Gastroesophageal sphincter (tissue), 4 donors: ENCODE measurements around the gene STN1. TPM values are rescaled to one million over a fixed set of nuclear protein-coding genes. Genes with fewer than 3 reads are reported as not detected.

Experiments
- ATAC-seq: fragments of 150-250 bp; one replicate; pipeline ENCODE4 v1.9.1; 2016; ENCODE audit warnings: mild to moderate bottlenecking, moderate library complexity
- H3K27ac ChIP-seq, 4 donors: fragments of 200-600 bp; sonication (generic) in 3 of 4; 1 replicate in 3 of 4; 2 replicates in 1 of 4; pipeline ENCODE4 v1.5.1; 2016 to 2019
- H3K27me3 ChIP-seq: fragments of 200-600 bp; sonication (generic); one replicate; pipeline ENCODE4 v1.5.1; 2019
- H3K36me3 ChIP-seq, 2 donors: fragments of 200-600 bp; sonication (generic); one replicate each; pipeline ENCODE4 v1.5.1; 2019; ENCODE audit warnings: control low read depth in 1 of 2
- H3K4me1 ChIP-seq, 3 donors: fragments of 200-600 bp; sonication (generic); 1 replicate in 2 of 3; 2 replicates in 1 of 3; pipeline ENCODE4 v1.5.1; 2016 to 2019; ENCODE audit warnings: control low read depth in 2 of 3
- H3K4me3 ChIP-seq, 2 donors: fragments of 200-600 bp; sonication (generic); one replicate each; pipeline ENCODE4 v1.5.1; 2019; ENCODE audit warnings: mild to moderate bottlenecking in 1 of 2, moderate library complexity in 1 of 2
- H3K9me3 ChIP-seq, 3 donors: fragments of 200-600 bp; sonication (generic); one replicate each; pipeline ENCODE4 v1.5.1; 2017 to 2019; ENCODE audit warnings: control low read depth in 2 of 3
- EP300 ChIP-seq: sonication (generic); formaldehyde crosslinking; IDR thresholded peaks from one replicate; pipeline ENCODE4 v1.6.1; 2017; ENCODE audit warnings: antibody characterized with exemption, mild to moderate bottlenecking
- POLR2A ChIP-seq, 2 donors: fragments of 450-650 bp; IDR thresholded peaks; one replicate each; pipeline ENCODE4 v1.6.1; 2017; ENCODE audit warnings: antibody characterized with exemption in 2 of 2, mild to moderate bottlenecking in 2 of 2, moderate library complexity in 1 of 2
- POLR2AphosphoS5 ChIP-seq: sonication (generic); formaldehyde crosslinking; IDR thresholded peaks from one replicate; pipeline ENCODE4 v1.6.1; 2017; ENCODE audit warnings: antibody characterized with exemption
- WGBS, 2 donors: methylation state at CpG; one replicate each; pipeline ENCODE4 v1.1.5; 2018; ENCODE audit warnings: low coverage in 1 of 2; 5-methylcytosine and 5-hydroxymethylcytosine counted together
- total RNA-seq, 4 donors: library from RNA; depleted of rRNA; stranded (reverse); fragments of >200 nt; gene quantifications; one replicate each; pipeline ENCODE4 v1.1.0, GENCODE V29; 2016
- TF ChIP-seq, protein P1 (sequence below), 4 experiments: fragments of 200-600 bp in 2 of 4; fragments of 450-650 bp in 2 of 4; sonication (generic) in 1 of 4; IDR thresholded peaks; one replicate each; pipeline ENCODE4 v1.5.1; 2017 to 2019; ENCODE audit warnings: antibody characterized with exemption in 4 of 4, mild to moderate bottlenecking in 2 of 4, moderate library complexity in 2 of 4

Gene STN1
- total RNA-seq, 4 donors from 2014 or later, result 17.1 to 31.6 (median 29.6) TPM

DNA sequence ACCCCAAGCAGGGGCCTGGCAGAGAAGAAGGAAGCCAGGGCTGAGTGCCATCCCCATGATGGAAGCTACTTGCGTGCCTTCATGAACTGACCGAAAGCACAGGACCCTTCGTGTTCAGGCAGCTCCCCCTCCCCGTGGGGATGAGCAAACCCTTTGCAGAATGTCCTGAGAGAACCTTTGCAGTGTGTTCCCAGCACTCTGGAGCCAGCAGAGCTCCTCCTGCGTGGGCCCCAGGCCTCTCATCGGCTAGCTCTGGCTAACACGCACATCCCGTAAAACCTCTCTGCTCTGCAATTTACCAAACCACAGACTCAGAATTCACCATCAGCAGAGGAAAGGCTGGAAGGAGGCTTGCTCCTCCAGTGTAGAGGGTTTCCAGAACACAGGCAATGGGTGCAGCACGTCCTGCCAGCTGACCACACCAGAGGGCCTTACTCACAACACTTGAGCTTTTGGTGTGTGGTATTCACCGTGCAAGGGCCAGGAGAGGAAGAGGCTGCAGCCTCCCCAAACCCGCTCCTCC, 65.7 kb downstream of the STN1 start:
- Histone ChIP-seq H3K36me3 (no peaks in the 10 kb centered on the region), H3K27me3 (no peaks in the 10 kb centered on the region), H3K27ac (peak overlapping the region in 3 of 4 donors; percentile 73 to 87 (median 76)), H3K4me1 (peaks cover 0 to 82% (median 47%) of the 10 kb centered on the region in 3 donors), H3K9me3 (no peaks in the 10 kb centered on the region), H3K4me3 (peak overlapping the region in 1 of 2 donors; percentile 0)
- no peak for TF ChIP-seq POLR2A (IDR thresholded peaks at IDR 0.05)
- peak; percentile 20 for TF ChIP-seq POLR2AphosphoS5
- peak; percentile 6 for ATAC-seq
- no CpG with 5 or more reads among the region's 11 CpGs for WGBS, 2 donors

DNA sequence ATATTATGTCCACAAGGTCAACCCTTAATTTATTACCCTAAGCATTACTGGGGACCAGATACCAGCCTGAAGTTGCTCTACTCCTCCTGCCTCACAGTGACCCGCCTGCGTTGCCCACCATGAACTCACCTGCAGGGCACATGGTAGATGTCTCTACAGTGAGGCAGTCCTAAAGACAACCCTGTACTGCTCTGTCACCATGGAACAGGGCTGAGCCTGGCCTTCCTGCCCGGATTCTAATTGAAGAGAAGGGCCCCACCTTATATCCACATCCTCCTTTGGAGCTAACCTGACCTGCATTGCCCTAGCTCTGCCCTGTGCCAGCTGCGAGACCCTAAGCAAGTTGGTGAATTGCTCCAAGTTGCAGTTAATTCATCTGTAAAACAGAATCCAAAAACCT, 66.7 kb downstream of the STN1 start:
- Histone ChIP-seq H3K27ac (peak overlapping the region in 3 of 4 donors; percentile 35 to 87 (median 76)), H3K9me3 (no peaks in the 10 kb centered on the region), H3K4me3 (no peak overlapping the region), H3K27me3 (no peaks in the 10 kb centered on the region), H3K36me3 (no peaks in the 10 kb centered on the region), H3K4me1 (peaks cover 0 to 84% (median 46%) of the 10 kb centered on the region in 3 donors)
- 80% methylated on average over 2 of the region's 4 CpGs; no CpG with 5 or more reads in 1 of the 2 donors for WGBS, 2 donors
- no peak for ATAC-seq
- TF ChIP-seq, protein P1, sequence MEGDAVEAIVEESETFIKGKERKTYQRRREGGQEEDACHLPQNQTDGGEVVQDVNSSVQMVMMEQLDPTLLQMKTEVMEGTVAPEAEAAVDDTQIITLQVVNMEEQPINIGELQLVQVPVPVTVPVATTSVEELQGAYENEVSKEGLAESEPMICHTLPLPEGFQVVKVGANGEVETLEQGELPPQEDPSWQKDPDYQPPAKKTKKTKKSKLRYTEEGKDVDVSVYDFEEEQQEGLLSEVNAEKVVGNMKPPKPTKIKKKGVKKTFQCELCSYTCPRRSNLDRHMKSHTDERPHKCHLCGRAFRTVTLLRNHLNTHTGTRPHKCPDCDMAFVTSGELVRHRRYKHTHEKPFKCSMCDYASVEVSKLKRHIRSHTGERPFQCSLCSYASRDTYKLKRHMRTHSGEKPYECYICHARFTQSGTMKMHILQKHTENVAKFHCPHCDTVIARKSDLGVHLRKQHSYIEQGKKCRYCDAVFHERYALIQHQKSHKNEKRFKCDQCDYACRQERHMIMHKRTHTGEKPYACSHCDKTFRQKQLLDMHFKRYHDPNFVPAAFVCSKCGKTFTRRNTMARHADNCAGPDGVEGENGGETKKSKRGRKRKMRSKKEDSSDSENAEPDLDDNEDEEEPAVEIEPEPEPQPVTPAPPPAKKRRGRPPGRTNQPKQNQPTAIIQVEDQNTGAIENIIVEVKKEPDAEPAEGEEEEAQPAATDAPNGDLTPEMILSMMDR (IDR thresholded peaks at IDR 0.05), result no peak
- TF ChIP-seq POLR2A (IDR thresholded peaks at IDR 0.05), result no peak
- TF ChIP-seq EP300, result no peak
- TF ChIP-seq POLR2AphosphoS5, result no peak

GRCh38 chr10:103850572-103850895, 67.5 kb downstream of the STN1 start:
- no peaks in the 10 kb centered on the region for H3K27me3 ChIP-seq
- H3K27ac ChIP-seq, result peak overlapping the region in 3 of 4 donors; percentile 76 to 87 (median 77)
- no peaks in the 10 kb centered on the region for H3K36me3 ChIP-seq
- no peak overlapping the region for H3K4me3 ChIP-seq
- ATAC-seq, result no peak
- no peak for TF ChIP-seq POLR2A (IDR thresholded peaks at IDR 0.05)
- 21 to 50% methylated on average over 2 of the region's 3 CpGs for WGBS, 2 donors
- peaks cover 0 to 84% (median 42%) of the 10 kb centered on the region in 3 donors for H3K4me1 ChIP-seq
- no peaks in the 10 kb centered on the region for H3K9me3 ChIP-seq

DNA sequence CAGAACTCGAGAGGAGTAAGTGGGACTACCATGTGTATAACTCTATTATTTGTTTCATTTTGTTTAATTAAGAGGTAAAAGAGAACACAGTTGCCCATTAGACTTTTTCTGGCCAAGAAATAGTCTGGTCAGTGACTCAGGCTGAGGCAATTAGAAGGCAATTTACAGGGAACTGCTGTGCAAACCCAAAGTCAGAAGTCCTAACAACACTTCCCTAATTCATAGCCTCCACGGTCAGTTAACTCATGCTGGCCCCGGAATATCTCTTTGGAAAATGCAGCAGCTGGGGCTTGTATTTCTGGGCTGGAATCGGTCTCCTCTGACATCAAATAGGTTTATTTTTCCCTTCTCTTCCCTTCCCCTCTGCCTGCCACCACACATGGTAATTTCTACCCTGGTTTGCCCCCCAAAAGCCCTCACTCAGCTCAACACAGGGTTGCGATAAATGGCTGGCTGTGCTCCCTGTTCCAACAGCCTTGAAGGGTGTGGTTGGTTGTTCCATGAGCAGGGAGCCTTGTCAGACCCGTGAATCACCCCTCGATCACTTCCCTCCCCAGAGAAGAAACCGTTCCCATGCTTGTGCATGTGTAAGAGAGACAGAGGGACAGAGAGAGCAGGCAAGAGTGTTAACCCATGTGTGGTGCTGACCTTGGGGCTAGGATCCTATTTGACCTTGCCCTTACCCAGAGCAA, 68.0 kb downstream of the STN1 start:
- no peak overlapping the region for H3K4me3 ChIP-seq
- no peaks in the 10 kb centered on the region for H3K36me3 ChIP-seq
- peak; percentile 55 for ATAC-seq
- H3K27me3 ChIP-seq, result no peaks in the 10 kb centered on the region
- TF ChIP-seq POLR2AphosphoS5 (peak; percentile 19), EP300 (no peak)
- 31 to 54% methylated on average over 5 to 7 of the region's 8 CpGs for WGBS, 2 donors
- no peaks in the 10 kb centered on the region for H3K9me3 ChIP-seq
- peak overlapping the region; percentile 21 to 87 (median 76) for H3K27ac ChIP-seq
- peaks cover 0 to 84% (median 42%) of the 10 kb centered on the region in 3 donors for H3K4me1 ChIP-seq

DNA sequence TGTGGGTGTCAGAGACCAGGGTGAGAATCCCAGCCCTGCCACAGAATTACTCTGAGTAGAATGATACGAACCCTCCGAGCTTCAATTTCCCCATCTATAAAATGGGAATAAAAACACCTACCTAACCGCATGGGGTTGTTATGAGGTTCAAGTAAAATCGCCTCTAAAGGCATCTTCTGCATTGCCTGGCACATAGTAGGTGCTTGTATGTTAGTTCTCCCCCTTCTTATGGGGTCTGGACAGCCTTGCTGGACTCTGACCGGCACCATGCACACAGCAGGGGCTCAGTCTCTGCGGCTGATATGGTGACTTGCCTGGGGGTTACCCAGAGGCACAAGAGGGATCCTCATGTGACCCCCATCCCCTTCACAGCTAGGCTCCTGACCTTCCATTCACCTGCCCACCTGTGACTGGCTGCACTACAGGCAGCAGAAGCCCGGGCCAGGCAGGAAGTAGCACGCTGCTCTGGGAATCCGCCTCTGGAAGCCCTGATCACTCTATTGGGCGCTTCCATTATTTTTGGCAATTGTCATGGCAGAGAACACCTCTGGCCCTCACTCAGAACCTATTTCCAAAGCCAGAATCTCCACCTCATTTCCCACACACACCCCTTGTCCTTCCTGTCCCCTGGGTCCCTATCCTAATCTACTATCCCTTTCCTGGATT, 68.6 kb downstream of the STN1 start:
- Histone ChIP-seq H3K27me3 (no peaks in the 10 kb centered on the region), H3K27ac (peak overlapping the region in 3 of 4 donors; percentile 76 to 87 (median 77)), H3K9me3 (no peaks in the 10 kb centered on the region), H3K36me3 (no peaks in the 10 kb centered on the region), H3K4me3 (no peak overlapping the region), H3K4me1 (peaks cover under 1 to 83% (median 39%) of the 10 kb centered on the region in 3 donors)
- WGBS, 2 donors, result 63 to 84% methylated on average over 4 to 5 of the region's 10 CpGs
- ATAC-seq, result peak; percentile 10
- TF ChIP-seq POLR2AphosphoS5, result no peak
- TF ChIP-seq EP300, result no peak
- TF ChIP-seq POLR2A (IDR thresholded peaks at IDR 0.05), result no peak
- TF ChIP-seq, protein P1 (IDR thresholded peaks at IDR 0.05), result no peak

DNA sequence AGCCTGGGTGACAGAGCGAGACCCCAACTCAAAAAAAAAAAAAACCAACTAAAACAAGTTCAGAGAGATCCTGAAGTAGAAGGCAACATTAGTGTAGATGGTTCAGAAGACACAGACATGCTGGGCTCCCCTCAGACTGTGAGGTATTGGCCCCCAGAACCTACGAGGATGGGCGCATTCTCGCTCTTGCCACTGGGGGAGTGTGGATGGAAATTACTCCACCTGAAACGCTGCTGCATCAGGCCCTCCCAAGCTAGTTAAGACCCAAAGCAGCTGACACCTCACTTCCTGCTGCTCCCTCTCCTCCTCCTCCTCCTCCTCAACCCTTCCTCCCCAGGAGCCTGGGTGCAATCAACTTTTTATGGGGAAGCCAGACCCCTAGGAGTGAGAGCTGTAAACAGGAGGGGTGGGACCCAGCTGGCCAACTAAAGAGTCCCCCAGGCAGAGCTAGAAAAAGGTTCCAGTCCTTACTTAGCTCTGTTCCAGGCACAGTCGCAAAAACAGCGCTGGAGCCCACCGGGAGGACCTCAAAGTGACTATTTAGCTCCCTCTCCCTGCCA, 70.0 kb downstream of the STN1 start:
- Histone ChIP-seq H3K27me3 (no peaks in the 10 kb centered on the region), H3K4me3 (no peak overlapping the region), H3K4me1 (peaks cover 7 to 83% (median 38%) of the 10 kb centered on the region in 3 donors), H3K9me3 (no peaks in the 10 kb centered on the region), H3K36me3 (no peaks in the 10 kb centered on the region), H3K27ac (peak overlapping the region in 1 of 4 donors; percentile 87)
- ATAC-seq, result no peak
- TF ChIP-seq EP300, result no peak
- TF ChIP-seq, protein P1 (IDR thresholded peaks at IDR 0.05), result no peak
- no peak for TF ChIP-seq POLR2AphosphoS5
- no peak for TF ChIP-seq POLR2A (IDR thresholded peaks at IDR 0.05)
- 69 to 87% methylated on average over 5 of the region's 8 CpGs for WGBS, 2 donors
